HepG2 (cell line): Measurements from ENCODE around the gene LRRC45. TPM values are rescaled to one million over a fixed set of nuclear protein-coding genes. Genes with fewer than 3 reads are reported as not detected.

Experiments
- ARHGAP35 ChIP-seq: sonication (generic); formaldehyde crosslinking; IDR thresholded peaks from 2 replicates; pipeline ENCODE4 v1.9.0; 2022; ENCODE audit warnings: mild to moderate bottlenecking, inconsistent platforms, moderate library complexity, missing genetic modification reagents, borderline replicate concordance
- ATAD3A ChIP-seq: sonication (generic); formaldehyde crosslinking; IDR thresholded peaks from 2 replicates; pipeline ENCODE4 v1.4.0; 2020; ENCODE audit warnings: missing genetic modification reagents
- ATF5 ChIP-seq: sonication (generic); formaldehyde crosslinking; IDR thresholded peaks from 2 replicates; pipeline ENCODE4 v1.4.0; 2020; ENCODE audit warnings: mild to moderate bottlenecking, low read depth, missing genetic modification reagents
- ELF1 ChIP-seq: sonication (generic); formaldehyde crosslinking; IDR thresholded peaks from 2 replicates; pipeline ENCODE4 v1.4.0; 2020; ENCODE audit warnings: missing genetic modification reagents
- FOXK2 ChIP-seq: fragments of 450-650 bp; IDR thresholded peaks from 2 replicates; pipeline ENCODE4 v1.6.1; 2016
- GPN1 ChIP-seq: sonication (generic); formaldehyde crosslinking; IDR thresholded peaks from 2 replicates; pipeline ENCODE4 v1.5.1; 2020; ENCODE audit warnings: missing genetic modification reagents, borderline replicate concordance
- KDM3A ChIP-seq: IDR thresholded peaks from 2 replicates; pipeline ENCODE4 v1.6.1; 2018; ENCODE audit warnings: low read depth, missing compliant biosample characterization
- LCORL ChIP-seq, 2 experiments: fragments of 450-650 bp in 1 of 2; sonication (generic) in 1 of 2; formaldehyde crosslinking in 1 of 2; IDR thresholded peaks; 2 replicates each; pipeline versions ENCODE4 v1.5.0 to v1.6.1; 2017 to 2020; ENCODE audit warnings: antibody characterized with exemption in 1 of 2, missing genetic modification reagents in 1 of 2
- MTA3 ChIP-seq: sonication (generic); formaldehyde crosslinking; IDR thresholded peaks from 2 replicates; pipeline ENCODE4 v1.4.0; 2020; ENCODE audit warnings: missing genetic modification reagents
- MTF1 ChIP-seq: sonication (generic); formaldehyde crosslinking; IDR thresholded peaks from 2 replicates; pipeline ENCODE4 v1.5.0; 2020; ENCODE audit warnings: missing genetic modification reagents
- POGK ChIP-seq: sonication (generic); formaldehyde crosslinking; conservative IDR thresholded peaks from 2 replicates; pipeline ENCODE4 v1.8.0; 2022; ENCODE audit warnings: mild to moderate bottlenecking, moderate library complexity, missing genetic modification reagents
- SIX1 ChIP-seq: sonication (generic); formaldehyde crosslinking; IDR thresholded peaks from 2 replicates; pipeline ENCODE4 v1.4.0; 2020; ENCODE audit warnings: missing genetic modification reagents, borderline replicate concordance
- SP4 ChIP-seq: sonication (generic); formaldehyde crosslinking; IDR thresholded peaks from 2 replicates; pipeline ENCODE4 v1.8.1; 2023; ENCODE audit warnings: mild to moderate bottlenecking, missing genetic modification reagents
- TEAD3 ChIP-seq: optimal IDR thresholded peaks from 2 replicates; pipeline ENCODE3; 2016; ENCODE audit warnings: borderline replicate concordance
- ZNF33A ChIP-seq: sonication (generic); formaldehyde crosslinking; IDR thresholded peaks from 2 replicates; pipeline ENCODE4 v1.5.1; 2020; ENCODE audit warnings: missing genetic modification reagents, mild to moderate bottlenecking, moderate library complexity, borderline replicate concordance
- ZNF570 ChIP-seq: sonication (generic); formaldehyde crosslinking; IDR thresholded peaks from 2 replicates; pipeline ENCODE4 v1.4.0; 2020; ENCODE audit warnings: mild to moderate bottlenecking, missing genetic modification reagents, borderline replicate concordance
- ZNF572 ChIP-seq: sonication (generic); formaldehyde crosslinking; IDR thresholded peaks from 2 replicates; pipeline ENCODE4 v1.5.1; 2020; ENCODE audit warnings: mild to moderate bottlenecking, missing genetic modification reagents
- ZNF674 ChIP-seq: sonication (generic); formaldehyde crosslinking; IDR thresholded peaks from 2 replicates; pipeline ENCODE4 v1.5.0; 2020; ENCODE audit warnings: low read depth, mild to moderate bottlenecking, missing genetic modification reagents
- ZNF782 ChIP-seq: sonication (generic); formaldehyde crosslinking; IDR thresholded peaks from 2 replicates; pipeline ENCODE4 v1.4.0; 2020; ENCODE audit warnings: missing genetic modification reagents, mild to moderate bottlenecking, borderline replicate concordance
- polyA plus RNA-seq, 8 experiments: library from polyadenylated mRNA; depleted of rRNA in 3 of 8; stranded (reverse) in 7 of 8; unstranded in 1 of 8; fragments of >200 nt; fragmentation: Illumina TruSeq in 4 of 8; extraction: Trizol in 4 of 8; gene quantifications; 2 replicates each; pipeline versions ENCODE4 v1.2.1 to v1.2.3, GENCODE V29; 2011 to 2016; ENCODE audit warnings: low read depth in 4 of 8, missing spikeins in 1 of 8, mixed read lengths in 1 of 8; ENCODE audit not compliant: insufficient read depth in 1 of 8
- total RNA-seq, 5 experiments: library from RNA; depleted of rRNA; stranded (reverse); fragments of >200 nt; fragmentation: Illumina TruSeq; extraction: Trizol; gene quantifications; 2 replicates each; pipeline ENCODE4 v1.2.3, GENCODE V29; 2016; ENCODE audit warnings: low read depth in 1 of 5
- TF ChIP-seq, protein P1 (sequence below): sonication (generic); formaldehyde crosslinking; IDR thresholded peaks from 2 replicates; pipeline ENCODE4 v1.9.0; 2021; ENCODE audit warnings: missing genetic modification reagents, borderline replicate concordance
- TF ChIP-seq, protein P2 (sequence below): sonication (generic); formaldehyde crosslinking; IDR thresholded peaks from 2 replicates; pipeline ENCODE4 v1.5.1; 2020; ENCODE audit warnings: mild to moderate bottlenecking, moderate library complexity, missing genetic modification reagents
- TF ChIP-seq, protein P3 (sequence below): sonication (generic); formaldehyde crosslinking; IDR thresholded peaks from 2 replicates; pipeline ENCODE4 v1.5.0; 2020; ENCODE audit warnings: missing genetic modification reagents, mild to moderate bottlenecking, borderline replicate concordance

Gene LRRC45
- total and polyA plus RNA-seq, 2 of the 13 experiments (the other 11 are each of a cell fraction or from before 2014, with no cell fraction given): 11.6 to 48.1 TPM

DNA sequence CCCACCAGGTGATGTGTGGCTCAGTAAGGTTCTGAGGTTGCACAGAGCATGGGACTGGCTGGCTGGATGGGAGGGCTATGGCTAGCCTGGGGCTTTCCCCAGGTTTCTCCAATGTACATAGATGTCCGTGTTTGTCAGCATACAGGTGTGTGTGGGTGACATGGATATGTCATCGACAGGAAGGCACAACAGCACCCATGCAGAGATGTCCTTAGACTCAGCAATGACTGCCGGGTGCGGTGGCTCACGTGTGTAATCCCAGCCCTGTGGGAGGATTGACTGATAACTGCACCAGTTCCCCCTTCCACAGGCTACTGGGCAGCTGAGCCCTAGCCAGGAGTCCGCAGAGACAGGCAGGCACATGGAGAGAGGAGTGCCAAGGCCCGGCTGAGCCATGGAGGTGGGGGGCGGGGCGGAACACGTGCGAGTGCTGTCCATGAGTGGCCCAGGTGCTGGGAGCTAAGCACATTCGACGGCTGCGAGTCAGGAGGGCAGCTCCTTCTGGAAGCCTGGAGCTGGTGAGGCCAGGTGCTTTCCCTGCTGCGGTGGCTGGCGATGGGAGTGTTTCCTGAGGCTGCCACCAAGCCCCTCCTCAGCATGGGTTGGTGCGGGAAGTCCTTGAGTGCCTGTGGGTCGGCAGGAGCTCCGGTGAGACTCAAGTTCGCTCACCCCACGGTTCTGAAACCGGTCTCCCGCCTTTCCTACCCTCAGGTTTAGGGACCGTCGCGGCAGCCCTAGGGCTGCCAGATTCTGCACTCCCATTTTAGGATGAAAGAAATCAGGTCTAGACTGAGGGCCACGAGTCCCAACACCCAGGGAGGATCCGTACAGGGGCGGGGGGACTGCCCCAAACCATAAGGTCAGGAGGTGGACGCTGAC, 46.5 kb upstream of the LRRC45 start (continued):
- no peak for TF ChIP-seq MTA3 (CRISPR knock-in tag)
- peak; percentile 68; the same call in 1 of the 2 replicates for TF ChIP-seq ARHGAP35 (CRISPR knock-in tag)
- TF ChIP-seq, protein P1, sequence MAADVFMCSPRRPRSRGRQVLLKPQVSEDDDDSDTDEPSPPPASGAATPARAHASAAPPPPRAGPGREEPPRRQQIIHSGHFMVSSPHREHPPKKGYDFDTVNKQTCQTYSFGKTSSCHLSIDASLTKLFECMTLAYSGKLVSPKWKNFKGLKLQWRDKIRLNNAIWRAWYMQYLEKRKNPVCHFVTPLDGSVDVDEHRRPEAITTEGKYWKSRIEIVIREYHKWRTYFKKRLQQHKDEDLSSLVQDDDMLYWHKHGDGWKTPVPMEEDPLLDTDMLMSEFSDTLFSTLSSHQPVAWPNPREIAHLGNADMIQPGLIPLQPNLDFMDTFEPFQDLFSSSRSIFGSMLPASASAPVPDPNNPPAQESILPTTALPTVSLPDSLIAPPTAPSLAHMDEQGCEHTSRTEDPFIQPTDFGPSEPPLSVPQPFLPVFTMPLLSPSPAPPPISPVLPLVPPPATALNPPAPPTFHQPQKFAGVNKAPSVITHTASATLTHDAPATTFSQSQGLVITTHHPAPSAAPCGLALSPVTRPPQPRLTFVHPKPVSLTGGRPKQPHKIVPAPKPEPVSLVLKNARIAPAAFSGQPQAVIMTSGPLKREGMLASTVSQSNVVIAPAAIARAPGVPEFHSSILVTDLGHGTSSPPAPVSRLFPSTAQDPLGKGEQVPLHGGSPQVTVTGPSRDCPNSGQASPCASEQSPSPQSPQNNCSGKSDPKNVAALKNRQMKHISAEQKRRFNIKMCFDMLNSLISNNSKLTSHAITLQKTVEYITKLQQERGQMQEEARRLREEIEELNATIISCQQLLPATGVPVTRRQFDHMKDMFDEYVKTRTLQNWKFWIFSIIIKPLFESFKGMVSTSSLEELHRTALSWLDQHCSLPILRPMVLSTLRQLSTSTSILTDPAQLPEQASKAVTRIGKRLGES (CRISPR knock-in tag): no peak
- peak; percentile 53; the same call in 1 of the 2 replicates for TF ChIP-seq KDM3A (CRISPR knock-in tag)
- no peak for TF ChIP-seq FOXK2
- no peak for TF ChIP-seq ZNF570 (CRISPR knock-in tag)
- no peak for TF ChIP-seq GPN1 (CRISPR knock-in tag)
- TF ChIP-seq ZNF782 (CRISPR knock-in tag): no peak
- no peak for TF ChIP-seq MTF1 (CRISPR knock-in tag)
- TF ChIP-seq ATF5: peak; percentile 95; the same call in 1 of the 2 replicates
- TF ChIP-seq, protein P2, sequence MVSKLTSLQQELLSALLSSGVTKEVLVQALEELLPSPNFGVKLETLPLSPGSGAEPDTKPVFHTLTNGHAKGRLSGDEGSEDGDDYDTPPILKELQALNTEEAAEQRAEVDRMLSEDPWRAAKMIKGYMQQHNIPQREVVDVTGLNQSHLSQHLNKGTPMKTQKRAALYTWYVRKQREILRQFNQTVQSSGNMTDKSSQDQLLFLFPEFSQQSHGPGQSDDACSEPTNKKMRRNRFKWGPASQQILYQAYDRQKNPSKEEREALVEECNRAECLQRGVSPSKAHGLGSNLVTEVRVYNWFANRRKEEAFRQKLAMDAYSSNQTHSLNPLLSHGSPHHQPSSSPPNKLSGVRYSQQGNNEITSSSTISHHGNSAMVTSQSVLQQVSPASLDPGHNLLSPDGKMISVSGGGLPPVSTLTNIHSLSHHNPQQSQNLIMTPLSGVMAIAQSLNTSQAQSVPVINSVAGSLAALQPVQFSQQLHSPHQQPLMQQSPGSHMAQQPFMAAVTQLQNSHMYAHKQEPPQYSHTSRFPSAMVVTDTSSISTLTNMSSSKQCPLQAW (CRISPR knock-in tag): peak; percentile 62; the same call in 1 of the 2 replicates
- TF ChIP-seq ZNF33A (CRISPR knock-in tag): no peak
- TF ChIP-seq SP4 (CRISPR knock-in tag): no peak
- no peak for TF ChIP-seq SIX1
- TF ChIP-seq TEAD3: peak; percentile 10
- peak; percentile 54 for TF ChIP-seq ELF1
- TF ChIP-seq, protein P3, sequence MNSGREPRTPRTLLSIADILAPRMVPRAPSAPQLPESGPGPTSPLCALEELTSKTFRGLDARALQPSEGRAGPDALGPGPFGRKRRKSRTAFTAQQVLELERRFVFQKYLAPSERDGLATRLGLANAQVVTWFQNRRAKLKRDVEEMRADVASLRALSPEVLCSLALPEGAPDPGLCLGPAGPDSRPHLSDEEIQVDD (CRISPR knock-in tag): peak; percentile 28; the same call in 1 of the 2 replicates
- TF ChIP-seq ZNF572 (CRISPR knock-in tag): no peak; the same call in 1 of the 2 replicates
- no peak for TF ChIP-seq ZNF674 (CRISPR knock-in tag)
- no peak for TF ChIP-seq POGK
- TF ChIP-seq ATAD3A: no peak
- no peak for TF ChIP-seq LCORL (IDR thresholded peaks at IDR 0.05)
- no peak; the same call in 1 of the 2 replicates for TF ChIP-seq LCORL (CRISPR knock-in tag; IDR thresholded peaks at IDR 0.05)
